ENCODE results near the gene SHROOM2. TPM values are rescaled to one million over a fixed set of nuclear protein-coding genes. Genes with fewer than 3 reads are reported as not detected.
"Not testable (repeated sequence)": the region's sequence is repeated elsewhere in the genome, so short reads cannot be mapped to it uniquely, and the experiment has no call there.

The SHROOM2 gene
- polyA plus RNA-seq, 4 donors = 9.6 to 21.7 (median 17.3) TPM

GRCh38 chrX:9785254-9785943, 830 bp upstream of the SHROOM2 start:
- DNase-seq (ENCODE audit: low read depth in 4 of 4, low spot score in 3 of 4) = no peak

GRCh38 chrX:9786798-9787635, 788 bp downstream of the SHROOM2 start:
- DNase-seq (ENCODE audit: low read depth in 4 of 4, low spot score in 3 of 4) = no peak

DNA sequence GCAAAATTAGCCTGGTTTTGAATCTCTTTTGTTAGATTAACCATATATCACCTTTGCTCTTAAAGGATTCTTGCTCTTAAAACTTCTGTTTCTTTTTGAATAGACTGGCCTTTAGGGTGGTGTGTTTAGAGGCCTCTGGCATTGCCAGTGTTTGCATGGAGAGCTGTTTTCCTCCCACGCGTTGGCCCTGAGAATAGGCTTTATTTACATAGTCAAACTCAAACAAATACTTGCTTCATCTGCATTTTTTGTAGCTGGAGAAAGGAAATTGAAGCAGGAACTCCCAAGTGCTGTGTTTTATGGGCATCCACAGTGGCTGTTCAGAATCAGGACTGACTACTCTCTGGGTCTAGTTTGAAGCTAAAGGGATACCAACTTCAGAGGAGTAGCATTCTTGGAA, 2.7 kb downstream of the SHROOM2 start:
- no peak for DNase-seq (ENCODE audit: low read depth in 4 of 4, low spot score in 3 of 4)

DNA sequence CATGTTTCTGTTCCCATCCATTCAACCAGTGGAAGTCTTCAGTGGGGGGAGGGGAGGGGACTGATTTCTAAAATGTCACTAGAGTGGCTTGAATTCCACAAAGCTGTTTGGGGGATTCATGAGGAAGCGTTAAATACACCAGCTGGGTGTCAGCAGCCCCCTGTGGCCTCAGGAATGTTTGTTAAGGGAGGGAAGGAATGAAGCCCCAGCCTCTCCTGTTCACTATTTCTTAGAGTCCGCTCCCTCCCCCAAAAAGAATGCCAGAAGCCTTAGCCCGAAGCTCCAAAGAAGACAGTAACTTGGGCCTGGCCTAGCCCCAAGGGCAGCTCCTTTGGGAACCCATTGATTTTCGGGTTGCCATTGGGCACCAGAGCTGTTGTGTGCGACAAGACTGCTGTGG, 3.3 kb downstream of the SHROOM2 start:
- DNase-seq (ENCODE audit: low read depth in 4 of 4, low spot score in 3 of 4) = no peak

- no peak for DNase-seq (ENCODE audit: low read depth in 4 of 4, low spot score in 3 of 4)
Measured at GRCh38 chrX:9790866-9791265, 4.6 kb downstream of the SHROOM2 start.

DNA sequence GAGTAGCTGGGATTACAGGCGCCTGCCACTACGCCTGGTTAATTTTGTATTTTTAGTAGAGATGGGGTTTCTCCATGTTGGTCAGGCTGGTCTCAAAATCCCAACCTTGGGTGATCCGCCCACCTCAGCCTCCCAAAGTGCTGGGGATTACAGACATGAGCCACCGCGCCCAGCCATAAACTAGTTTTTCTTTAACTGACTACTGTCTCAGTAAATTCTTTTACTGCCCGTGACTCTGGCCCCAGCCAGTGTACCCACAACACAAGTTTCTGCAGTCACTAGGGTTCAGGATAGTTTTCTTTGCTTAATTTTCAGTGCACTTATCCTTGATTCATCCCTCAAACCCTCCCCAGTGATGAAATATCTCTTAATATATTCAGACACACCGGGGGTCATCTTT, 8.3 kb downstream of the SHROOM2 start:
- no peak for DNase-seq (ENCODE audit: low read depth in 4 of 4, low spot score in 3 of 4)

DNA sequence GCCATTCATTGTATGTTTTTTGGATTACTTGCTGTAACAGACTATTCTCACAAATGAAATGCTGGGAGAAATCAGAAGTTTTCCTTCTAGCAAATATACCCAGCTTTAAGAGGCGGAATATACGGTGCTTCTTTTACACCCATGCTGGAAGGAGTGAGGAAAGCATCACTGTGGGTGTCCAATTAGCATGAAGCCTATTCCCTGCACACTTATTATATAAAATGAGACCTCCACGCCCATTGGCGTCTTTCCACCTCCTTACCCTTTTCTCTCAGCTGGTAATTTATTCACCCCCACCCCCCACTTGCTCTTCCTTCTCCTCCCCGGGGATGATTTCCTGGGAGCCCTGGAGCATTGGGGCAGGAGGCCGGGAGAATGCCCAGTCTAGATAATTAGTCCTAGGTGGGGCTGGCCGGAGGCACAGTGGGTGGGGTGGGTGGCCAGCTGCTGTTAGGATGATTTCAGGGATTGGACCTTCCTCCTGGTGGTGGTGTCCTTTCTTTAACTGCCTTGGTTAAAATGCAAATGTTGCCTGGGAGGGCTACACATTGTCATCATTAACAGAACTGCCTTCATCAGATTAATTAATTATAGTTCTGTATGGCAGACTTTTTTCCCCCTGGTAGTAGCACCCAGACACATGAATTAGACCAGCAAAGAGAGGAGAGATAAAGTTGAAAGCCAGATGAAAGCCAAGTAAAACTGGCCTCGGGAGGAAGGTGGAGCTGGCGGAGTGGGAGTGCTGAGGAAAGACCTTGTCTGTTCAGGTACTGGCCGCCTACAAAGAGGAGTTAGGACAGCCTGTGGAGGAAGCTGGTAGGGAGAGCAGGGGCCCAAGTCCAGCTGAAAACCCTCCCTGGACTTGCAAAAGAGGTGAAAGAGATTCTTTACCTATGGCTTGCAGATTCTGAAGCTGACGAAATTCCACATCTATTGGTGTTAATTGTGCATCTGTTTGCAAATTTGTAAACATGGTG, 11.4 kb downstream of the SHROOM2 start:
- DNase-seq (ENCODE audit: low read depth in 4 of 4, low spot score in 3 of 4) = no peak

GRCh38 chrX:9802737-9803136, 16.5 kb downstream of the SHROOM2 start:
- no peak for DNase-seq (ENCODE audit: low read depth in 4 of 4, low spot score in 3 of 4)

GRCh38 chrX:9804444-9804843, 18.2 kb downstream of the SHROOM2 start:
- no peak for DNase-seq (ENCODE audit: low read depth in 4 of 4, low spot score in 3 of 4)

GRCh38 chrX:9805956-9806355, 19.7 kb downstream of the SHROOM2 start:
- no peak for DNase-seq (ENCODE audit: low read depth in 4 of 4, low spot score in 3 of 4)

- no peak for DNase-seq (ENCODE audit: low read depth in 4 of 4, low spot score in 3 of 4)
Measured at GRCh38 chrX:9807355-9808182, 21.3 kb downstream of the SHROOM2 start.

- not testable (repeated sequence) for DNase-seq (ENCODE audit: low read depth in 4 of 4, low spot score in 3 of 4)
Measured at GRCh38 chrX:9809876-9810275, 23.6 kb downstream of the SHROOM2 start.

- DNase-seq (ENCODE audit: low read depth in 4 of 4, low spot score in 3 of 4) = not testable (repeated sequence)
Measured at GRCh38 chrX:9811086-9811485, 24.9 kb downstream of the SHROOM2 start.

- DNase-seq (ENCODE audit: low read depth in 4 of 4, low spot score in 3 of 4) = no peak
Measured at GRCh38 chrX:9816084-9816700, 30.0 kb downstream of the SHROOM2 start.

DNA sequence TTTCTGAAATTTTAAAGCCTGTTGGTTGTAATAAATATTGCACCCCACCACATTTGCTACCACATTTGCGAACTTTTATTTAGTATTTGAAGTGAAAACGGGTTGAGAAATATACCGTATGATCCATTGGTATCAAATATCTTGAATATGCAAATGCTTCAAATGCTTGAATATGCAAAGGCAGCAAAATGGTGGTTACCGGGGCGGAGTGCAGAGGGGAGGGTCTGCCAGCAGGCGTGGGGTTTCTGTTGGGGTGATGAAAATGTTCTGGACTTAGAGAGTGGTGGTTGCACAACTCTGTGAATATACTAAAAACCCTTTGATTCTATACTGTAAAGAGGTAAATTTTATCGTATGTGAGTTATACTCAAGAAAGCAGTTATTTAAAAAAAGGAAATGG, 35.3 kb downstream of the SHROOM2 start:
- DNase-seq (ENCODE audit: low read depth in 4 of 4, low spot score in 3 of 4) = no peak

DNA sequence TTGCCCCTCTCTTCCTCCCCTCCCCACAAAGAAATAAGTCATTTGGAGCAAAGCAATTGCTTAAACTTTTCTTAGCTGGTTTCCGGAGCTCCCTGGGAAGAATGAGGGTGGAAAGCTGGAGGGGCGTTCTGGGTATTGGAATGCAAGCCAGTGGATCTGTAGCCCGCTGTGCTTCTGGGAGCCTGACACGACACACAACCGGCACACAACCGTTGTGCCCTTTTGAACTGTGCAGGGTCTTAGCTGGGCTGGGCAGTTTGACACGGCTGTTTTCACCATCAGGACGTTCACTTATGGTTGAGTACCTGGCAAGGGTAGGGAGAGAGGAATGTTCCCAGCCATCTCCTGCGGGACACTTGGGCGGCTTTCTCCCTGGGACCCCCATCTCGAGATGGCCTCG, 38.3 kb downstream of the SHROOM2 start:
- DNase-seq (ENCODE audit: low read depth in 4 of 4, low spot score in 3 of 4) = no peak

DNA sequence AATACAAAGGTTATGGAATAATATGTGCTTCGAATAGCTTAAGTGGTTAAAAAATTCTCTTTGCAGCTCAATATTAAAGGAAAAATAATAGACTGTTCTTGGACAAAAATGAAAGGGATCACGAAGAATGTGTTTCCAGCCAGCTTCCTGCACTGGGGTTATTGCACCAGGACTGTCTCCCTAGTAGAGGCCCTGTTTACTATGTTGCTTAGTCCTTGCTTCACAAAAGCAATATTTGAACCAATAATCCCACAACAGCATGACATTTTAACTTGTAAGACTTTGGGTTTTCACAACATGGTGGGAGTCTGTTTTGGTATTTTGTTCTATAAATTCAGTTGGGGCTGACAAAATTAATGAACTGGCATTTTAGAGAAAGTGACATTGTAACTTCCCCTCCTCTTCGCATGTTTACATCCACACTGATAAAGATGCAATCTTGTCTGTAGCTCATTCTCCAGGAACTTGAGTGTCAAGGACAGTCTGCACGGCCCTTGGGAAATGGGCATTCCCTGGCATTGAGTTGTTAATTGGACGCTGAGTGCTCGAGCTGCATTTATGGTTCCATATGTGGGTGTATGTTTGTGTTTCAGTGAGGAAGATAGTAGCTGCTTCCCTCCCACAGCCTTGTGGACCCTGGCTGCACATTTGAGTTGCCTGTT, 39.0 kb downstream of the SHROOM2 start:
- DNase-seq (ENCODE audit: low read depth in 4 of 4, low spot score in 3 of 4) = no peak

DNA sequence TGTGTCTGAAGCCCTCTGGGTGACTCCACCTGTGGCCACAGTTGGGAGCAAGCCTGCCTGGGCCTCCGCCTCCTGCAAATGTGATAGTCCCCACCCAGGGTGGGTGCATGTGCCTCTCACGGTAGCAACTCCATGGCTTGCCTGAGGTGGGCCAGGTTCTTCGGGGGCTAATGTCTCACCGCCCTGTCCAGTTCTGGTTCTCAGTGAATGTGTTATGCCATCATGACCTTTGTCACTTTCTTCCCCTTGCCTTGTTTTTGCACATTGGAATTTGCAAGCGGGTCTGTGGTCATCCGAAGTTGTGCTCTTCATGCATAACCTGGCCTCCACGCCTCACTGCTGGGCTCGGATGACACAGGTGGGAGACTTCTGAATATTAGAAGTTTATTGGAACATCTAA, 39.7 kb downstream of the SHROOM2 start:
- DNase-seq (ENCODE audit: low read depth in 4 of 4, low spot score in 3 of 4) = no peak
